Hematopoietic multipotent progenitor cell treated with erythropoietin and hydrocortisone succinate and interleukin-3 and kit ligand, for 8 days (in vitro differentiated cells): Measurements from ENCODE around the gene CNPY1.

ENCODE experiments used
- DNase-seq: peaks from one replicate; pipeline ENCODE4 v3.0.0-alpha.2; 2015

CNPY1 gene

DNA sequence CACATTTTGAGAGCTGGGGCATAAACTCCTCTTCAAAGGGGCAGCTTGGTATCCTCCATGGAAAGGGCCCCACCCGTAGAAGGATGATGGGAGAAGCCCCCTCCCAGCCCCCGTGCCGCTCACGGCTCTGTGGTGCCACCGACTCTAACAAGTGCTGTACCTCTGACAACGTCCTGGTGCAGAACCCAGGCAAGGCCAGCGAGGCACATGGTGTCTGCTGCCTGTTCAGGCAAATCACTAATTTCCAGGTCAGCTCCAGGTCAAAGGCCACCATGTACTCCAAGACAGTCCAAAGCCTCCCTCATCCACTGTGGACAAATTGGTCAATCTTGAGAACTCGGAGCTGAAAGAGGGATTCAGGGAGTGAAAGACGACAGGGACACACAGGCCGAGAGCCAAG, 11.4 kb upstream of the CNPY1 start:
- DNase-seq, result no peak

DNA sequence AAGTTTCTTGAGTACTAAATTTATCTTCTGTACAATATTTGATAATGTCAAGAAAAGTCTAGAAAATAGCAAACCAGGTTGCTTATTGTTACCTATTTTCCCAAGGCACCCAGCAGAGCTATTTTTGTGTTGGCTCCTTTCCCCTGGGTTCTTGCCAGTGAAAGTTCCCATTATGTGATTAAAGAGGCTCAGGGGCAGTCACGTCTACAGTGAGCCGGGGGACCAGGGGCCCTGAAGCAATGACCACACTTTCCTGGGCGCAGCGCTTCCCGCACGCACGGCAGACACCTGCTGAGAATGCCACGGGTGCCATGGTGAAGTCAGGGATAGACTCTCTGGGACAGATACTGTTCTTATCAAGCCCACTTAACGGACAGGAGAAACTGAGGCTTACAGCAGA, 10.4 kb upstream of the CNPY1 start:
- DNase-seq, result no peak

GRCh38 chr7:155555116-155555695, 8.8 kb upstream of the CNPY1 start:
- DNase-seq, result no peak

GRCh38 chr7:155553871-155554270, 7.5 kb upstream of the CNPY1 start:
- no peak for DNase-seq

DNA sequence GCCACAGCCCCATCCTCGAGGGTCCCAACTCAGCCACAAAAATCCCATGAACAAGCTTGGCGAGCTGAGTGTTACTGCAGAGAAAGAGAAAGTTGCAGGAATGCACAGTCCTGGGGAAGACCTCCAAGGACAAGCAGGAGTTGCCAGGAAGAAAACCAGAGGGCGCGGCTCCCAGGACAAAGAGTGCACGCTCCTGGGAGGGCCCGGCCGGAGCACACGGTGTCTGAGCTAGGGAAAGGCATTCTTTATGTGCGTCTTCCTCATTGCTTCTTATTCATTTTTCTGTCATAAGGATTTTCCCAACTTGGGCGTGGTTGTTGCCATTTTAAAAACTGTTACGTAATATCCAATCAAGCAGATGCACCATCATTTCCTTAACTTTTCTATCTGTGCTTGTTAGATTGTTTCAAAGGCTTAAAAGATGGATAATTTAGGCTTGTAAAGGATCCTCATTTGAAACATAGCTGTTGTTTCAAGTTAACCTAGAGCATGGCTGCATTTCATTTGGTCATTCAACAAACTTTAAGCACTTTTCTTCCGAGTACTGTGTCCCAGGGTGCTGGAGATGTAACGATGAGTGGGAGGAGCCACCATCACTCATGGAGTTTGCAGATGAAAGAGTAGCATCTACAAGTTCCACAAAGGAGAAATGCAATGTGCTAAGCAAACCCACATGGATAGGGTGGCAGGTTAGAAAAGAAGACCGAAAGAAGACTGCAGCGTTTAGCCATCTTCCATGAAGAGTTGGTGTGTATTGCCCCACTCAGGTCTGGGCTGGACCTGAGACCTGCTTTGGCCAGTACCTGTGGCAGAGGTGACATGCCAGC, 5.6 kb upstream of the CNPY1 start:
- DNase-seq, result no peak

DNA sequence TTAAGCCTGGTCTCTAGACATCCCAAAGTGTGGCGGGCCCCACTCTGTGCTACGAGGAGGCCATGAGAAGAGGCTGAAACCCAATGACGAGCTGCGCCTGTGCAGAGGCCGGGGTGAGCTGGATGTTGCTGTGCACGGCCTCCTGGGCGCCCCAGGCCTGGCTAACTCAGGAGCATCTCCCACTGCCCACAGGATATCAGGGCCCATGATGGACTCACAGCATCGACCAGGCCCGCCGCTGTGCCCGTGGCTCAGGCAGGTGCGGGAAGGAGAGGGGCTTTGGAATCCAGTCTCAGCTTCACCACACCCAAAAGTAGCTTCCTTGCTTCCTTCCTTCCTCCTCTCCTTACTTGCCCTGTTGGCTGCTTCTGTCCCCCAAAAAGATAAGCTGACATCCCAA, 4.6 kb upstream of the CNPY1 start:
- DNase-seq, result no peak

DNA sequence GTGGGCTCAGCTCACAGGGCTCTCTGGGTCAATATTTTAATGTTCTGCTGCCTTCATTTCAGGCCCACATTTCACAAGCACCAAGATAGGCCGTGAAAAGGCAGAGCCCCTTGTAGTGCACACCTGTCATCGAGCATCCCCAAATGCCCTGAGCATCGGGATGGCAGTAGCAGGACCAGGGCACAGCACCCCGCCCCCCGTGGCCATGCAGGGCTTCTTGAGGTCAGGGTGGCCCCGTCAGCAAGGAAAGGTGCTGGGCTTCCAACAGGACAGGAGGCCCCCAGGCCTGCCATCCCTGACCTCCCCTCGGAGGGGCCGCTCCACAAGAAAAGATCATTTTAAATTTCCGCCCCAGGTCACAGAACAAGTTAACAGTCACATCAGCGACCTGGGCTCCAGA, 2.9 kb upstream of the CNPY1 start:
- DNase-seq, result no peak

GRCh38 chr7:155547161-155547791, 917 bp upstream of the CNPY1 start:
- no peak for DNase-seq

GRCh38 chr7:155545348-155545747, 1.0 kb downstream of the CNPY1 start:
- no peak for DNase-seq

- DNase-seq, result no peak
These were observed 1.9 kb downstream of the CNPY1 start for GRCh38 chr7:155544485-155544884.

DNA sequence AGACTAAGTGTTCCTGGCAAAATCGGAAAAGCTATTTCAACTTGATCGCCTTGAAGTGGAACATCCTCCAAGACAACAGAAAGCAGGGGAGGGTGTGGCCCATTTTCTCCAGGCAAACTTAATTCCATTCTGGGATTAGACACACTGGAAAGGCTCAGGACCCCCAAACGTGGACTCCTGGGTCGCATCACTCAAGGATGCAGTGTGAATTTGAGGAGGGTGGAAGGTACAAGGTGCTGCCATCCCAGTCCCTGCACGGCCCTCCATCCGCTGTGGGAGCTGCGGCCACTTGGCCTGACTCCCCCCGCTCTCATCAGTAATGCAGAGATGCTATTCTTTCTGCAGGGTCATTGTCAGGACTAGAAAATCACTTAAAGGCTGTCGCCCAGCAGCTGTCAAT, 2.4 kb downstream of the CNPY1 start:
- no peak for DNase-seq

- no peak for DNase-seq
These were observed 3.1 kb downstream of the CNPY1 start for GRCh38 chr7:155543011-155543876.

- no peak for DNase-seq
These were observed 4.2 kb downstream of the CNPY1 start for GRCh38 chr7:155541986-155542675.

- DNase-seq, result no peak
These were observed 5.8 kb downstream of the CNPY1 start for GRCh38 chr7:155540553-155540952.

- DNase-seq, result no peak
These were observed 8.1 kb downstream of the CNPY1 start for GRCh38 chr7:155538293-155538692.

GRCh38 chr7:155536451-155536850, 9.9 kb downstream of the CNPY1 start:
- DNase-seq, result no peak

- no peak for DNase-seq
These were observed 11.7 kb downstream of the CNPY1 start for GRCh38 chr7:155534691-155535090.

GRCh38 chr7:155533827-155534690, 12.3 kb downstream of the CNPY1 start:
- peak; percentile 11 for DNase-seq

GRCh38 chr7:155533120-155533826, 13.1 kb downstream of the CNPY1 start:
- DNase-seq, result no peak

DNA sequence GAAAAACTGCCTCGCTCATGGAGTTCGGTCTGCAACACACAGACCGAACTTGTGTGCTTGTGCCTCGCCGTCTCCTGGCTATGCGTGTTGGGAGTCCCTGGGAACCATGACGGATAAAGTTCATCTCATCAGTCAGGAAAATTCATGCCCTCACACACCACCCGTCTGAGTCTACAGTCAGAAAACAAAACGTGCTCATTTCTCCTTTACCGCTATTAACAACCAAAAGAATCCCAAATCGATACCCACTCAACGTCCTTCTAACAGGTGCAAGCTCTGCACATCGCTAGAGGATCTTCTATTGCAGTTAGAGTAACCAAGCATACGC, 13.6 kb downstream of the CNPY1 start:
- DNase-seq, result no peak

DNA sequence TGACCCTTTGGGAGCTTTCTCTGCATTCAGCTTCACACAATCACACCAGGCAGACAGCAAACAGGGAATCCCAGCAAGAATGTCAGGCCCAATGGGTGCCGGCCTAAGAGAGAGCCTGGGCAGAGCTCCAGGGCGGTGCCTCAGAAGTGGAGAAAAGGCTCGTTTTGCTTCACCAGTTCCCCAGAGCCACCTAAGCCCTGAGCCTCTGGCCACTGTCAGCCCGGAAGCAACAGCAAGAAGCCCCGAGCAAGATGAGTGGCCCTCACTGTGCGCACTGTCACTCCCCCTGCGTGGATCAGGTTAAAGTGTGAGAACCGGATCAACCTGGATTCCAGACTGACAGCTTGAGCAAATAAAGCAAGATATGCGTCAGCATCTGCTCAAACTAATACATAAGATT, 14.7 kb downstream of the CNPY1 start:
- no peak for DNase-seq
